NCI-H2171 treated with DMSO at 0.1 percent for 48 hours (cell line): ENCODE data around the gene NRBF2.
A peak's percentile ranks its signal among the peaks of the same experiment; 100 is the strongest.
"Not testable (repeated sequence)": the region's sequence is repeated elsewhere in the genome, so short reads cannot be mapped to it uniquely, and the experiment has no call there.

Experiments
- DNase-seq: peaks from one replicate; lab custom pipeline; 2025; lab: John Stamatoyannopoulos, UW

Gene NRBF2

GRCh38 chr10:63119041-63119440, 14.1 kb upstream of the NRBF2 start:
- peak; percentile 37 for DNase-seq

GRCh38 chr10:63120554-63120953, 12.6 kb upstream of the NRBF2 start:
- DNase-seq = peak; percentile 96

GRCh38 chr10:63123727-63124362, 9.3 kb upstream of the NRBF2 start:
- DNase-seq = no peak

- peak; percentile 24 for DNase-seq
Measured at GRCh38 chr10:63125459-63125858, 7.7 kb upstream of the NRBF2 start.

- DNase-seq = no peak
Measured at GRCh38 chr10:63128443-63128842, 4.7 kb upstream of the NRBF2 start.

- no peak for DNase-seq
Measured at GRCh38 chr10:63129888-63130287, 3.2 kb upstream of the NRBF2 start.

GRCh38 chr10:63132651-63133055, 475 bp upstream of the NRBF2 start:
- DNase-seq = no peak

GRCh38 chr10:63133821-63134557, 861 bp downstream of the NRBF2 start:
- no peak for DNase-seq

- DNase-seq = no peak
Measured at GRCh38 chr10:63137306-63137705, 4.2 kb downstream of the NRBF2 start.

GRCh38 chr10:63140077-63140476, 6.9 kb downstream of the NRBF2 start:
- DNase-seq = no peak

- no peak for DNase-seq
Measured at GRCh38 chr10:63142136-63142535, 9.0 kb downstream of the NRBF2 start.

- DNase-seq = no peak
Measured at GRCh38 chr10:63143987-63144386, 10.9 kb downstream of the NRBF2 start.

- no peak for DNase-seq
Measured at GRCh38 chr10:63145782-63146181, 12.7 kb downstream of the NRBF2 start.

- DNase-seq = no peak
Measured at GRCh38 chr10:63146503-63146902, 13.4 kb downstream of the NRBF2 start.

GRCh38 chr10:63150745-63151144, 17.6 kb downstream of the NRBF2 start:
- DNase-seq = no peak

- not testable (repeated sequence) for DNase-seq
Measured at GRCh38 chr10:63153868-63154545, 20.9 kb downstream of the NRBF2 start.

- no peak for DNase-seq
Measured at GRCh38 chr10:63154546-63155387, 21.6 kb downstream of the NRBF2 start.

GRCh38 chr10:63155388-63156020, 22.4 kb downstream of the NRBF2 start:
- DNase-seq = no peak

GRCh38 chr10:63156236-63156635, 23.1 kb downstream of the NRBF2 start:
- no peak for DNase-seq

GRCh38 chr10:63157845-63158624, 24.9 kb downstream of the NRBF2 start:
- DNase-seq = peak; percentile 72

- DNase-seq = no peak
Measured at GRCh38 chr10:63161592-63161991, 28.5 kb downstream of the NRBF2 start.
